GM19023 (cell line): ENCODE data around the gene PROB1.
"Not testable (repeated sequence)": the region's sequence is repeated elsewhere in the genome, so short reads cannot be mapped to it uniquely, and the experiment has no call there.

Experiments used
- ATAC-seq: cut with Tn5 transposase; IDR thresholded peaks from one replicate; pipeline ENCODE4 v1.9.1; 2021; ENCODE audit warnings: mild to moderate bottlenecking, moderate library complexity; ENCODE audit not compliant: unreplicated experiment

Gene PROB1

DNA sequence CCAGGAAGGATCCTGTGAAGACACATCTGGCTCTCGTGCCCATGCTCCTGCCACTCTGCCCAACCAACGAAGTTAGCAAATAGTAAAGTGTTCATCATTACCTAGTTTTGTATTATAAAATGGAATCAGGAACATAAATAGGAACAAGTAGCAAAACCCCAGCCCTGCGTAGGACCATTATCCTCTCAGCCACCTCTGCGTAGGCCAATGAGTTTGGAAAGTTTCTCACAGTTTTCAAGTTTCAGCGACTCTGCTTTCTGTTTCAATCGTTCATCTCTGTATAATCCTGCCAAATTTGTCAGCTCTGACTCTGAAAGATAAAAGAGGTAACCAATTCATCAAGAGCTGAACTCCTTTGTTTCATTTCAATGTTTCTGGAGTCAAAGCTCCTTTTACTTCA is 19.1 kb upstream of the PROB1 start:
- no peak for ATAC-seq

GRCh38 chr5:139413153-139413552 is 18.2 kb upstream of the PROB1 start:
- no peak for ATAC-seq

DNA sequence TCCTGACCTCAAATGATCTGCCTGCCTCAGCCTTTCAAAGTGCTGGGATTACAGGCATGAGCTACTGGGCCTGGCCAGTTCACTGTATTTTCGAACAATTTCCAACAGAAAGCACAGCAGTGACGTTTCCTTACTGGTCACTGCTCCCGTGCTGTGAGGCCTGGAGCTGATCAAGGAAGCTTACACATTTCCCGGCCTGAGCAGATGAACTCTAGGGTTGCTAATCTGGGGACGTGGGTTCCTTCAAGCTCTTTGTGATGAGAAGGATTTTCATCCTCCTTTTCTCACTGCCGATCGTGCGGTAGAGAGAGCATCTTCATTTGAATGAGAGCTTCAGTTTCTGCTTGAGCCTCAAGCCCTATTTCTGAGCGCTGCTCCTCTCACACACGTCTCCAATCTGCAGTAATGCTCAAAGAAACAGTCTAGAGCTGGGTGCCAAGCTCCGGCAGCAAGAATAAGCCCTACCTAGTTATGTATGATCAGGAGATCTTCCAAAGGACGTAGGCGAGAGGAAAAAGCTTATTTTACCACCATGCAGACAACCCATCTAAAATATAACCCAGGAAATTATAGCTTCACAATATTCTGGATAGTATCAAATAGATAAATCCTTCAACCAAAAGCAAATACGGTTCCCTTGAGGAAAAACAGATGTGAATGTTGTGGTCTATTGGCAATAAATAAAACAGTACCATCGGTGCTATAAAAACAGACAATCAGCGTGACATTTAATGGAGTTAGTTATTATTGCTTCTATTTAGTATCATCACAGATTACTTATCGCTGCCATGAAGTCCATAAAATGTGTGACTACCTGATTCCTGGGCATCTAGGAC is 16.3 kb upstream of the PROB1 start:
- no peak for ATAC-seq

GRCh38 chr5:139410121-139410992 is 15.5 kb upstream of the PROB1 start:
- no peak for ATAC-seq

DNA sequence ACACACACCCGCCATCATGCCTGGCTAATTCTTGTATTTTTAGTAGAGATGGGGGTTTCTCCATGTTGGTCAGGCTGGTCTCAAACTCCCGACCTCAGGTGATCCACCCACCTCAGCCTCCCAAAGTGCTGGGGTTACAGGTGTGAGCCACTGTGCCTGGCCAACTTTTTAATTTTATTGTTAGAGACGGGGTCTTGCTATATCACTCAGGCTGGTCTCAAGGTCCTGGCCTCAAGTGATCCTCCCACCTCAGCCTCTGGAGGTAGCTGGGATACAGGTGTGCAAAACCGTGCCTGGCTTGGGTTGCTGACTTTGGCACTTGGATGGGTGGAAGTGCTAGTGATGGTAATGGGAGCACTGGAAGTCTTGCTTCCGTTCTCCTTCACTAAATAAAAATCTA is 14.2 kb upstream of the PROB1 start:
- not testable (repeated sequence) for ATAC-seq

GRCh38 chr5:139408191-139408590 is 13.3 kb upstream of the PROB1 start:
- ATAC-seq: no peak

DNA sequence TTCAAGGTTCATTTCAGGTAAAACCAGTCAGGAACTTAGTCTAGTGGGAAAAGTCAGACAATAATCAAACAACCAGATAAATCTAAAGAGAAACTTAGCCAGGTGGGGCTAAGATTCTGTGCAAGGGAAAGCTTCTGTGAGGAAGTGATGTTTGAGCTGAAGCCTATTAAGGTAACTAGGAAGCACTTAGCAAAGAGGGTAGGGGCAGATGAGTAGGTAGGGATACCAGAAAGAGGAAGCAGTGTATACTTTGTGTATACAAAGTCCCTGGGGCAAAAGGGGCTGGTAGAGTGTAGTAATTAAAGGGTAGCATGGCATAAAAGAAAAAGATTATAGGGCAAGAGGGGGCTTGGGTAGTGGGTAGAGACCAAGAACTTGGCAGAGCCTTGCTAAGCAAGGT is 12.6 kb upstream of the PROB1 start:
- ATAC-seq: no peak

- no peak for ATAC-seq
Observed at GRCh38 chr5:139406963-139407362, 12.1 kb upstream of the PROB1 start.

DNA sequence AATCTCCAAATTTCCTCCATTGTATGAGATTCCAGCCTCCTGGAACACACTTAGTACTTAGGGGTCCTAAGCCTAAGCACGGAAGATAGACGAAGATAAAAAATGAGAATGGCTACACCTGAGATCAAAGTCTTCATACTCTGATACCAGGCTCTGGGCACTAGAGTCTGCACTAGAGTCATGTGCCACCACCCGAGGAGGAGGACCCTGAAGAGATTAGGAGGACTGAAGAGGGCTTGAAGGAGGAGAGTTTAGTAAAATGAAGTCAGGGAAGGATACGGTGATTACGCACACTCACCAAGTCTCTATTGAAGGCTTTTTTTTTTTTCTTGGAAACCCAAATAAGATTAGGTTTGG is 9.6 kb upstream of the PROB1 start:
- ATAC-seq: no peak

DNA sequence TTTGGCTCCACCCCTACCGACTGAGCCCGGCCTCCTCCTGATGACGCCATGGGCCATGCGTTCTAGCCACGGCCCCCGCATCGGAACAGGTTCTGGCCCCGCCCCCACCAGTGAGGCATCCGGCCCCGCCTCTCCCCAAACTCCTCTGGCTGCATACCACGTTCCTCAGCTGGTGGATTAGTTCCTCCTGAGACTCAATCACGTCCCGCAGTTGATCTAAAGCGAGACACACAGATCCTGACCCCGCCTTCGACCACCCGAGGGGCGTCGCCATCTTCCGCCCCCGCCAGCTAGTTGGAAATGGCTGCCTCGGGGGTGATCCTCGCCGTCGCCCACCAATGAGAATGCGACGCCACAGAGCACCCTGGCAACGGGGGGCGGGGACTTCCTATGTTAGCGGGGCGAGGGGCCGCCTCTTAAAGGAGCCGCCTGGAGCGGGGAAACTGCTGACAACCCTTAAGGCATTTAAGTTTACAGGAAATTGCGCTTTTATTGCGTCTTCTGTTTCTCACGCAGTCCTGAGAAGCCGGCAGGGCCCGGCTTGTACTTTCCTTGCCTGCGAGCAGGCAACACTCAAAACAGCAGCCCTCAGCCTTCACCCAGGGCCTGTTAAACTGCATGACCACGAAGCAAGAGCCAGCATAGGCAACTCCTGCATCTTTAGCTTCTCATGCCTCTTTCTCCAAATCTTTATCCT is 9.0 kb upstream of the PROB1 start, which contains the start of gene SPATA24:
Gene SPATA24, minus strand, starts transcription at position 303 of the 697 bp plus-strand sequence. Its CDS starts 29 bp downstream, at position 274.
- ATAC-seq: peak; percentile 85

- ATAC-seq: no peak
Observed at GRCh38 chr5:139403418-139403786, 8.5 kb upstream of the PROB1 start.

DNA sequence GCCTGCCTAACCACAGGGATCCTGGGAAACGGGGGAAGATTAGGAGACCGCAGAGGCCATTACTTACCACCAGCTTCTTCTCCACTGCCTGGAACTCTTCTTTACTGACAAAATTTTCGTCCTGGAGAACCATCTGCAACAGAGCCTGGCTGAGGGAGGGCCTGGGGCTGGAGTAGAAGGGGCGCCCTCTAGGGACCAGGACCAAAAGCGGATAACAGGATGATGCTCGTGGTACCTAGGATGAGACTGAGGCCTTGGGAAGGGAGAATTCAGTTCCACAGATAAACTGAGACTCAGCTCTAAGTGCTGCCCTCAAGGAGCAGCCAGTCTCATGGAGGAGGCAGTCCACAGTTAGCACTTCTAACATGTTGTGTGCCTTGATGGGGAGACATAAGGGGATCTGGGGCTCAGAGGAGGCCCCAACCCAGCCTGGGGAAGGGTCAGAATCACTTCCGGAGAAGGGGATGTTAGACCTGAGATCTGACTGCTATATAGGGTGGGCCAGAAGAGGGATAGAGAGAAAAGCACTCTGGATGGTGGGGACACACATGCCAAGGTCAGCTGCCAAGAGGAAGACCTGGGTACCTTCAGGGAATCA is 7.8 kb upstream of the PROB1 start:
- no peak for ATAC-seq

- no peak for ATAC-seq
Observed at GRCh38 chr5:139401546-139401945, 6.6 kb upstream of the PROB1 start.

DNA sequence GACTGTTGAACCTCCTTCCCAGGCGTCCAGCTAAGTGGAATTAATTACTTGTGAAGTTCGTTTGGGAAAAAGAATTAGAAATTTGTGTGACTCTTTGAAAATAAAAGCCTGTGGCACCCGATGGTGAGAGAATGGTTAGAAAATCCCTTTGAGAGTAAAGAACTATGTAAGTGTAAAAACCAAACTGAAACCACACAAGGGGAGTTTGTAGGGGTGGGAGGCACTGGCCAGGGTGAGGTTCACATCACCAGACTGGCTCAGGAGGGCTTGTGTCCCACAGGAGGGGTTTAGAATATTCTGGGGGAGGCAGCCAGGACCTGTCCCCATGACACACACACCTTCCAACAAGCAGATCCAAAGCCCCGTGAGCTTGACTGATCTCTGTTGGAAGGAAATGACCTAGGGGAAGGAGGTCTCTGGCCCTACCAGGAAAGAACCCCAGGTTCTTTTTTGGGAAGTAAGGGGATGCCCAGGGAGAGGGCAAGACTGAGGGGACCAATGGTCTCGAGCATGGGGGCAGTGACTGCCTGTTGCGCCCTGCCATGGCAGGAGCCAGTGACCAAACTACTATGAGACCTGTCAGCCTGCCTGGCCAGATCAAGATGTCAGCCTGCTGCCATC is 4.7 kb upstream of the PROB1 start:
- no peak for ATAC-seq

- no peak for ATAC-seq
Observed at GRCh38 chr5:139397921-139398320, 3.0 kb upstream of the PROB1 start.

- ATAC-seq: no peak
Observed at GRCh38 chr5:139396691-139397090, 1.8 kb upstream of the PROB1 start.

DNA sequence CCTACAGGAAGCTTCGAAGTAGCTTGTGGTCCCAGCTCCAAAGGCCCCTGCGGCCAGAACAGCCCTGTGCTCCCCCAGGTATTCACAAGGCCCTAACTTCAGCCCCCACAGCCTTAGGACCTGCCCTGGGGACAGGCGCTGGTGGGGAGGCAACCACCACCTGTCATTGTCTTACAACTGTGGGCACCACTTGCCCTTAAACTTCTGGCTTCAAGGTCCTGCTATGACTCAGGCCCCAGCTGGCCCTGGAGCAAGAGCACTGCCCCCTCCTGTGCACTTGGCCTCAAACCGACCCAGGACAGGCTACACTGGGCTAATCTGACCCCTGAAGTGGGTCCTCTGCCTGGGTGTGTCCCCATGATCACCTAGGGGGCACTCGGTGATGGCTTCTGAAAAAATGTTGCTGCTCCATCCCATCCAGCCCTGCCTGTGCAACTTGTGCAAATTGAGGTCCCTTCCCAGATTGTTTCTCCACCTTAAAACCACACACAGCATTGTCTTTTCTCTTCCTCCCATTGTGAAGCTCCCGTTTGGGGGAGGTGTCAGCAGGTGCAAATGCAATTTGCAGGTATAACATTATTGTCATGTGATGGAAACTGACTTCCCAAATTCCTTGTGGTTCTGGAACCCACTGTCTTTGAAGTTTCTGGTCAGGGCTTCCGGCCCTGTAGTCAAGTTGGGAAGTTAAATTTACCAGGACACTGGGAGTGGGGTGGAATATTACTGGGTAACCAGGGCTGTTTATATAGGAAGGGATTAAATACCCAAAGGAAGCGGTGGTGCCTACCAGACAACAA is 1.1 kb upstream of the PROB1 start:
- ATAC-seq: no peak

DNA sequence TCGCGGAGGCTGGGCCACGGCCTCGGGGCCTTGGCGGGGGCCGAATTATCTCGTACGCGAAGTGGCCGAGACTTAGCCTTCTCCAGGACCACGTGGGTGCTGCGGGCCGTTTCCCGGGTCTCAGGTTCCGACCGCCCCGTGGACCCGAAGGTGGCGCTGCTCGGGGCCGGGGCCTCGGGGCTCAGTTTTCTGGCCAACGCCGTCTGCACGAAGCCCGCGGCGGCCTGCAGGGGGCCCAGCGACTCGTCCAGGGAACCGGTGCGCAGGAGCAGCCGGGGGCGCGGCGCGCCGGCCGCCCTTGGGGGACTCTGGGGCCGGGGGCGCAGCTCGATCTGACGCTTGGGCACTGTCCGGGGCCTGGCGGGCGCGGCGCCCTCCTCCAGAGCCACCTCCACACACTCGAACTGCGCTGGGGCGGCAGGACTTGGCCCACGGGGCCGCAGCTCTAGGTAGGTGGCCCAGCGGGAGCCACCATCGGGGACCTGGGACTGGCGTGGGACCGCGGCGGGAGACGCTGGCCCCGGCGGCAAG is 716 bp downstream of the PROB1 start:
- ATAC-seq: no peak

- ATAC-seq: no peak
Observed at GRCh38 chr5:139393497-139394122, 1.3 kb downstream of the PROB1 start.
